GM12878 (cell line): ENCODE measurements around the gene MCF2L2. TPM values are rescaled to one million over a fixed set of nuclear protein-coding genes. Genes with fewer than 3 reads are reported as not detected.

Source experiments
- HDAC6 ChIP-seq: fragments of 200-600 bp; sonication (generic); IDR thresholded peaks from one replicate; pipeline ENCODE4 v1.8.0; 2017; ENCODE audit warnings: antibody characterized with exemption; ENCODE audit not compliant: unreplicated experiment
- MTA2 ChIP-seq: fragments of 450-650 bp; IDR thresholded peaks from 2 replicates; pipeline ENCODE4 v1.6.1; 2016; ENCODE audit warnings: low read depth, mild to moderate bottlenecking, moderate library complexity
- MTA3 ChIP-seq: IDR thresholded peaks from 2 replicates; pipeline ENCODE4 v1.6.1; 2012; ENCODE audit warnings: low read length, inconsistent platforms, borderline replicate concordance
- NFIC ChIP-seq: IDR thresholded peaks from 2 replicates; pipeline ENCODE4 v1.6.1; 2012; ENCODE audit warnings: low read depth, mild to moderate bottlenecking, inconsistent platforms, low read length, moderate library complexity
- PML ChIP-seq: IDR thresholded peaks from 2 replicates; pipeline ENCODE4 v1.6.1; 2012; ENCODE audit warnings: low read length, inconsistent platforms
- RUNX3 ChIP-seq: IDR thresholded peaks from 2 replicates; pipeline ENCODE4 v1.6.1; 2012; ENCODE audit warnings: low read length, inconsistent platforms
- SREBF2 ChIP-seq: IDR thresholded peaks from 2 replicates; pipeline ENCODE4 v1.6.1; 2012; ENCODE audit warnings: mild to moderate bottlenecking, low read length
- STAT1 ChIP-seq: fragments of 450-650 bp; conservative IDR thresholded peaks from 2 replicates; pipeline ENCODE4 v1.6.1; 2014; ENCODE audit warnings: antibody characterized with exemption, mild to moderate bottlenecking
- YBX1 ChIP-seq: fragments of 450-650 bp; IDR thresholded peaks from 2 replicates; pipeline ENCODE4 v1.6.1; 2016; ENCODE audit warnings: antibody characterized with exemption
- ZBED1 ChIP-seq: IDR thresholded peaks from 2 replicates; pipeline ENCODE4 v1.6.1; 2016; ENCODE audit warnings: borderline replicate concordance
- ZNF207 ChIP-seq: fragments of 450-650 bp; IDR thresholded peaks from 2 replicates; pipeline ENCODE4 v1.6.1; 2014; ENCODE audit warnings: antibody characterized with exemption, mild to moderate bottlenecking, borderline replicate concordance
- ZZZ3 ChIP-seq: IDR thresholded peaks from 2 replicates; pipeline ENCODE4 v1.6.1; 2011; ENCODE audit warnings: low read depth; ENCODE audit not compliant: control insufficient read depth, insufficient read length
- polyA plus RNA-seq, 11 experiments: library from polyadenylated mRNA; depleted of rRNA in 4 of 11; unstranded in 6 of 11; stranded (reverse) in 5 of 11; fragments of >200 nt; fragmentation: Nextera tagmentation in 4 of 11; fragmentation: Illumina TruSeq in 1 of 11; extraction: Ambion mirVana in 4 of 11; extraction: Trizol in 1 of 11; gene quantifications; 1 replicate in 1 of 11; 2 replicates in 10 of 11; pipeline versions ENCODE4 v1.2.1 to v1.2.3, GENCODE V29; 2011 to 2016; ENCODE audit warnings: inconsistent platforms in 2 of 11, missing spikeins in 2 of 11, low read depth in 1 of 11
- total RNA-seq, 4 experiments: library from RNA; depleted of rRNA in 3 of 4; stranded (reverse); fragments of >200 nt in 3 of 4; fragmentation: Illumina TruSeq in 1 of 4; extraction: Trizol in 1 of 4; gene quantifications; 2 replicates each; pipeline versions ENCODE4 v1.2.1 to v1.2.3, GENCODE V29; 2013 to 2021
- TF ChIP-seq, protein P1 (sequence below): fragments of 450-650 bp; IDR thresholded peaks from 2 replicates; pipeline ENCODE4 v1.6.1; 2017; ENCODE audit warnings: mild to moderate bottlenecking, low read depth, inconsistent platforms; ENCODE audit not compliant: poor library complexity, severe bottlenecking
- TF ChIP-seq, protein P2 (sequence below): fragments of 450-650 bp; IDR thresholded peaks from 2 replicates; pipeline ENCODE4 v1.6.1; 2016; ENCODE audit warnings: mild to moderate bottlenecking, moderate library complexity, borderline replicate concordance
- TF ChIP-seq, protein P3 (sequence below): IDR thresholded peaks from 2 replicates; pipeline ENCODE4 v1.6.1; 2011; ENCODE audit warnings: low read depth, low read length, improper control_type of control experiment, borderline replicate concordance
- TF ChIP-seq, protein P4 (sequence below): fragments of 150-350 bp; IDR thresholded peaks from 2 replicates; pipeline ENCODE4 v1.6.1; 2014; ENCODE audit warnings: mild to moderate bottlenecking, low read depth, low read length
- TF ChIP-seq, protein P5 (sequence below): fragments of 450-650 bp; IDR thresholded peaks from 2 replicates; pipeline ENCODE4 v1.6.1; 2018; ENCODE audit warnings: mild to moderate bottlenecking, low read depth, moderate library complexity; ENCODE audit not compliant: partially characterized antibody
- TF ChIP-seq, protein P6 (sequence below): IDR thresholded peaks from 2 replicates; pipeline ENCODE4 v1.6.1; 2012; ENCODE audit warnings: low read depth, low read length, improper control_type of control experiment

The MCF2L2 gene
- total and polyA plus RNA-seq, 10 of the 15 experiments (the other 5 are each of a cell fraction or from before 2014, with no cell fraction given) = 0.37 to 2.8 (median 1.4) TPM

DNA sequence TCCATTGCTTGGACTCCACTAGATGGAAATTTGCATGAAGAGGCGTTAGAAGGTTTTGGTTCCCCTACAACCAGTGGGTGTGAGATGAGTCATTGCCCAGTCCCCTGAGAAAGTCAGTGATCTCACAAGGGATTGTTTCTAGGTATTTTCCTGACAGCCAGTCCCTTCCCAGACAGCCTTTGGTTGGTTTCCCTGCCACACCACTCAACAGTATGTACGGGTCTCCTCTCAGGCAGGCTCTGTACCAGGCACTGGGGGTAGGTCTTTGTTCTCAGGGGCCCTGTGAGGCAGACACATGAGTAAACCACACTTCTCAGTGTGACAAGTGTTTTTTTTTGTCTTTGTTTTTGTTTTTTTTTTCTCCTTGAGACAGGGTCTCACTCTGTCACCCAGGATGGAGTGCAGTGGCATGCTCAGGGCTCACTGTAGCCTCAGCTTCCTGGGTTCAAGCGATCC is 269.8 kb downstream of the MCF2L2 start (continued):
- TF ChIP-seq MTA2 (peak; percentile 76; the same call in 1 of the 2 replicates), MTA3 (peak; percentile 44; the same call in 1 of the 2 replicates), ZZZ3 (no peak), SREBF2 (no peak), STAT1 (no peak; the same call in 1 of the 2 replicates), PML (no peak), NFIC (peak; percentile 89), YBX1 (peak; percentile 94), RUNX3 (peak; percentile 88), HDAC6 (no peak), ZNF207 (no peak), ZBED1 (peak; percentile 78; the same call in 1 of the 2 replicates)
- TF ChIP-seq, protein P1, sequence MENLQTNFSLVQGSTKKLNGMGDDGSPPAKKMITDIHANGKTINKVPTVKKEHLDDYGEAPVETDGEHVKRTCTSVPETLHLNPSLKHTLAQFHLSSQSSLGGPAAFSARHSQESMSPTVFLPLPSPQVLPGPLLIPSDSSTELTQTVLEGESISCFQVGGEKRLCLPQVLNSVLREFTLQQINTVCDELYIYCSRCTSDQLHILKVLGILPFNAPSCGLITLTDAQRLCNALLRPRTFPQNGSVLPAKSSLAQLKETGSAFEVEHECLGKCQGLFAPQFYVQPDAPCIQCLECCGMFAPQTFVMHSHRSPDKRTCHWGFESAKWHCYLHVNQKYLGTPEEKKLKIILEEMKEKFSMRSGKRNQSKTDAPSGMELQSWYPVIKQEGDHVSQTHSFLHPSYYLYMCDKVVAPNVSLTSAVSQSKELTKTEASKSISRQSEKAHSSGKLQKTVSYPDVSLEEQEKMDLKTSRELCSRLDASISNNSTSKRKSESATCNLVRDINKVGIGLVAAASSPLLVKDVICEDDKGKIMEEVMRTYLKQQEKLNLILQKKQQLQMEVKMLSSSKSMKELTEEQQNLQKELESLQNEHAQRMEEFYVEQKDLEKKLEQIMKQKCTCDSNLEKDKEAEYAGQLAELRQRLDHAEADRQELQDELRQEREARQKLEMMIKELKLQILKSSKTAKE = peak; percentile 89
- TF ChIP-seq, protein P2, sequence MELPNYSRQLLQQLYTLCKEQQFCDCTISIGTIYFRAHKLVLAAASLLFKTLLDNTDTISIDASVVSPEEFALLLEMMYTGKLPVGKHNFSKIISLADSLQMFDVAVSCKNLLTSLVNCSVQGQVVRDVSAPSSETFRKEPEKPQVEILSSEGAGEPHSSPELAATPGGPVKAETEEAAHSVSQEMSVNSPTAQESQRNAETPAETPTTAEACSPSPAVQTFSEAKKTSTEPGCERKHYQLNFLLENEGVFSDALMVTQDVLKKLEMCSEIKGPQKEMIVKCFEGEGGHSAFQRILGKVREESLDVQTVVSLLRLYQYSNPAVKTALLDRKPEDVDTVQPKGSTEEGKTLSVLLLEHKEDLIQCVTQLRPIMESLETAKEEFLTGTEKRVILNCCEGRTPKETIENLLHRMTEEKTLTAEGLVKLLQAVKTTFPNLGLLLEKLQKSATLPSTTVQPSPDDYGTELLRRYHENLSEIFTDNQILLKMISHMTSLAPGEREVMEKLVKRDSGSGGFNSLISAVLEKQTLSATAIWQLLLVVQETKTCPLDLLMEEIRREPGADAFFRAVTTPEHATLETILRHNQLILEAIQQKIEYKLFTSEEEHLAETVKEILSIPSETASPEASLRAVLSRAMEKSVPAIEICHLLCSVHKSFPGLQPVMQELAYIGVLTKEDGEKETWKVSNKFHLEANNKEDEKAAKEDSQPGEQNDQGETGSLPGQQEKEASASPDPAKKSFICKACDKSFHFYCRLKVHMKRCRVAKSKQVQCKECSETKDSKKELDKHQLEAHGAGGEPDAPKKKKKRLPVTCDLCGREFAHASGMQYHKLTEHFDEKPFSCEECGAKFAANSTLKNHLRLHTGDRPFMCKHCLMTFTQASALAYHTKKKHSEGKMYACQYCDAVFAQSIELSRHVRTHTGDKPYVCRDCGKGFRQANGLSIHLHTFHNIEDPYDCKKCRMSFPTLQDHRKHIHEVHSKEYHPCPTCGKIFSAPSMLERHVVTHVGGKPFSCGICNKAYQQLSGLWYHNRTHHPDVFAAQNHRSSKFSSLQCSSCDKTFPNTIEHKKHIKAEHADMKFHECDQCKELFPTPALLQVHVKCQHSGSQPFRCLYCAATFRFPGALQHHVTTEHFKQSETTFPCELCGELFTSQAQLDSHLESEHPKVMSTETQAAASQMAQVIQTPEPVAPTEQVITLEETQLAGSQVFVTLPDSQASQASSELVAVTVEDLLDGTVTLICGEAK = no peak
- TF ChIP-seq, protein P3, sequence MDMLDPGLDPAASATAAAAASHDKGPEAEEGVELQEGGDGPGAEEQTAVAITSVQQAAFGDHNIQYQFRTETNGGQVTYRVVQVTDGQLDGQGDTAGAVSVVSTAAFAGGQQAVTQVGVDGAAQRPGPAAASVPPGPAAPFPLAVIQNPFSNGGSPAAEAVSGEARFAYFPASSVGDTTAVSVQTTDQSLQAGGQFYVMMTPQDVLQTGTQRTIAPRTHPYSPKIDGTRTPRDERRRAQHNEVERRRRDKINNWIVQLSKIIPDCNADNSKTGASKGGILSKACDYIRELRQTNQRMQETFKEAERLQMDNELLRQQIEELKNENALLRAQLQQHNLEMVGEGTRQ = no peak
- TF ChIP-seq, protein P4, sequence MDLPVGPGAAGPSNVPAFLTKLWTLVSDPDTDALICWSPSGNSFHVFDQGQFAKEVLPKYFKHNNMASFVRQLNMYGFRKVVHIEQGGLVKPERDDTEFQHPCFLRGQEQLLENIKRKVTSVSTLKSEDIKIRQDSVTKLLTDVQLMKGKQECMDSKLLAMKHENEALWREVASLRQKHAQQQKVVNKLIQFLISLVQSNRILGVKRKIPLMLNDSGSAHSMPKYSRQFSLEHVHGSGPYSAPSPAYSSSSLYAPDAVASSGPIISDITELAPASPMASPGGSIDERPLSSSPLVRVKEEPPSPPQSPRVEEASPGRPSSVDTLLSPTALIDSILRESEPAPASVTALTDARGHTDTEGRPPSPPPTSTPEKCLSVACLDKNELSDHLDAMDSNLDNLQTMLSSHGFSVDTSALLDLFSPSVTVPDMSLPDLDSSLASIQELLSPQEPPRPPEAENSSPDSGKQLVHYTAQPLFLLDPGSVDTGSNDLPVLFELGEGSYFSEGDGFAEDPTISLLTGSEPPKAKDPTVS = no peak
- TF ChIP-seq, protein P5, sequence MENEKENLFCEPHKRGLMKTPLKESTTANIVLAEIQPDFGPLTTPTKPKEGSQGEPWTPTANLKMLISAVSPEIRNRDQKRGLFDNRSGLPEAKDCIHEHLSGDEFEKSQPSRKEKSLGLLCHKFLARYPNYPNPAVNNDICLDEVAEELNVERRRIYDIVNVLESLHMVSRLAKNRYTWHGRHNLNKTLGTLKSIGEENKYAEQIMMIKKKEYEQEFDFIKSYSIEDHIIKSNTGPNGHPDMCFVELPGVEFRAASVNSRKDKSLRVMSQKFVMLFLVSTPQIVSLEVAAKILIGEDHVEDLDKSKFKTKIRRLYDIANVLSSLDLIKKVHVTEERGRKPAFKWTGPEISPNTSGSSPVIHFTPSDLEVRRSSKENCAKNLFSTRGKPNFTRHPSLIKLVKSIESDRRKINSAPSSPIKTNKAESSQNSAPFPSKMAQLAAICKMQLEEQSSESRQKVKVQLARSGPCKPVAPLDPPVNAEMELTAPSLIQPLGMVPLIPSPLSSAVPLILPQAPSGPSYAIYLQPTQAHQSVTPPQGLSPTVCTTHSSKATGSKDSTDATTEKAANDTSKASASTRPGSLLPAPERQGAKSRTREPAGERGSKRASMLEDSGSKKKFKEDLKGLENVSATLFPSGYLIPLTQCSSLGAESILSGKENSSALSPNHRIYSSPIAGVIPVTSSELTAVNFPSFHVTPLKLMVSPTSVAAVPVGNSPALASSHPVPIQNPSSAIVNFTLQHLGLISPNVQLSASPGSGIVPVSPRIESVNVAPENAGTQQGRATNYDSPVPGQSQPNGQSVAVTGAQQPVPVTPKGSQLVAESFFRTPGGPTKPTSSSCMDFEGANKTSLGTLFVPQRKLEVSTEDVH = peak; percentile 77
- TF ChIP-seq, protein P6, sequence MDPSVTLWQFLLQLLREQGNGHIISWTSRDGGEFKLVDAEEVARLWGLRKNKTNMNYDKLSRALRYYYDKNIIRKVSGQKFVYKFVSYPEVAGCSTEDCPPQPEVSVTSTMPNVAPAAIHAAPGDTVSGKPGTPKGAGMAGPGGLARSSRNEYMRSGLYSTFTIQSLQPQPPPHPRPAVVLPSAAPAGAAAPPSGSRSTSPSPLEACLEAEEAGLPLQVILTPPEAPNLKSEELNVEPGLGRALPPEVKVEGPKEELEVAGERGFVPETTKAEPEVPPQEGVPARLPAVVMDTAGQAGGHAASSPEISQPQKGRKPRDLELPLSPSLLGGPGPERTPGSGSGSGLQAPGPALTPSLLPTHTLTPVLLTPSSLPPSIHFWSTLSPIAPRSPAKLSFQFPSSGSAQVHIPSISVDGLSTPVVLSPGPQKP = no peak
